Measurements from ENCODE around the gene ACSF3.

Gene ACSF3

DNA sequence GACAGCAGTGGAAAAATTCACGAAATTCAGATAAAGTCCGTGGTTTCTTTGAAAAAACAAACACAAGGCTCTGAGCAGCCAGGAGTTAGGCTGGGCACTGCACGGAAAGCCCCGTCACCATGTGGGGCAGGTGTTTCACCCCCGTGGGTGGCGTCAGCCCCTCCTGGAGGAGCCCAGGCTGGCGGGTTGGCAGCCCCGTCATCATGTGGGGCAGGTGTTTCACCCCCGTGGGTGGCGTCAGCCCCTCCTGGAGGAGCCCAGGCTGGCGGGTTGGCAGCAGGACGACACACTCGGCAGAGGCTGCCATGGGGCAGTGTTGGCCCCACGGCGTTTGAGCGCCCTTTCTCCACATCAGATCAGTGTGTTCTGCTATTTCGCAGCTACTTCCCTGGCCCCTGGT, 38.1 kb downstream of the ACSF3 start:
- DNase-seq (ENCODE audit: low read depth): no peak

- DNase-seq (ENCODE audit: low read depth): no peak
Measured at GRCh38 chr16:89132194-89133005, 38.7 kb downstream of the ACSF3 start.

DNA sequence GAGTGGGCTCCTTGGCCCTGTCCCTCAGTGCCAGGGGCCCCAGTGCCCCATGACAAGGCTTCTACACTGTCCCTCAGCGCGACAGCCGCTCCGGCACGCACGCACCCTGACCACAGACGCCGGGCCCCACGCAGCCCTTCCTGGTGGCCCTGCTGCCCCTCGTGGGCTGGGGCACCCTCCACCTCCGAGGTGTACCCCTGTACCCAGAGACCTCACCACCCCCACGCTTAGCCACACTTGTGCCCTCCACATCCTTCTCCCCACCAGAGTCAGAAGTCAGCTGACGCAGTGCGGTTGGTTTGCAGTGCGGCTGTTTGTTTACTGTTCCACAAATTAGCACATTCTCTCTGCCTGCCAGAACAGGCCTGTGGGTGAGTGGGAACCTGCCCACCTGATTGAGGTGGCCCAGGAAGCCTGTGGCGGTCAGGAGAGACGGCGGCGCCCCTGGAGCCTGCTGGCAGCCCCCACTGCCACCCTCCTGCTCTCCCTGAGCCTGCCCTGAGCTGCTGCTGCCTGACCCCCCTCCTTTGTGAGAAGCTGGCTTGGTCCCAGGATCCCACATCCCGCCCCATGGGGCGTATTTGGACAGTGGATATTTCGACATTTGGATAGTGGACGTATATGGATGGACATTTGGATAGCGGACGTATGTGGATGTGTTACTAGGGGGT, 39.9 kb downstream of the ACSF3 start:
- no peak for DNase-seq (ENCODE audit: low read depth)

DNA sequence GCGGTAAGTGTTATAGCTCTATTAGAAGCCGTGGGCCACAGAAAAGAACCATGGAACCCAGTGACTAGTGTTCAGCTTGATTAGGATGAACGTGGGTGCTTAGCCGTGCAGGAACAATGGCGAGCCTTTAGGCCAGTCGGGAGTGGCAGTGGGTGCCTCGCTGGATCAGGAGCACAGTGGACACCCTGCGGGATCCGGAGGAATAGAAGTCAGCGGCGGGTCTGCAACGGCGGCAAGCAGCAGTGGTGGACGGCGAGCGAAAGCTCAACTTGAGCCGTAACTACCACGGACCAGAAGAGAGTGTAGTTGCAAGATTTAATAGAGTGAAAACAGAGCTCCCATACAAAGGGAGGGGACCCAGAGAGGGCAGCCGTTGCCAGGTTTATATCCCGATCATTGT, 40.6 kb downstream of the ACSF3 start:
- DNase-seq (ENCODE audit: low read depth): no peak

GRCh38 chr16:89135166-89135565, 41.5 kb downstream of the ACSF3 start:
- no peak for DNase-seq (ENCODE audit: low read depth)

- no peak for DNase-seq (ENCODE audit: low read depth)
Measured at GRCh38 chr16:89135971-89136765, 42.5 kb downstream of the ACSF3 start.

GRCh38 chr16:89136931-89137330, 43.3 kb downstream of the ACSF3 start:
- DNase-seq (ENCODE audit: low read depth): no peak

DNA sequence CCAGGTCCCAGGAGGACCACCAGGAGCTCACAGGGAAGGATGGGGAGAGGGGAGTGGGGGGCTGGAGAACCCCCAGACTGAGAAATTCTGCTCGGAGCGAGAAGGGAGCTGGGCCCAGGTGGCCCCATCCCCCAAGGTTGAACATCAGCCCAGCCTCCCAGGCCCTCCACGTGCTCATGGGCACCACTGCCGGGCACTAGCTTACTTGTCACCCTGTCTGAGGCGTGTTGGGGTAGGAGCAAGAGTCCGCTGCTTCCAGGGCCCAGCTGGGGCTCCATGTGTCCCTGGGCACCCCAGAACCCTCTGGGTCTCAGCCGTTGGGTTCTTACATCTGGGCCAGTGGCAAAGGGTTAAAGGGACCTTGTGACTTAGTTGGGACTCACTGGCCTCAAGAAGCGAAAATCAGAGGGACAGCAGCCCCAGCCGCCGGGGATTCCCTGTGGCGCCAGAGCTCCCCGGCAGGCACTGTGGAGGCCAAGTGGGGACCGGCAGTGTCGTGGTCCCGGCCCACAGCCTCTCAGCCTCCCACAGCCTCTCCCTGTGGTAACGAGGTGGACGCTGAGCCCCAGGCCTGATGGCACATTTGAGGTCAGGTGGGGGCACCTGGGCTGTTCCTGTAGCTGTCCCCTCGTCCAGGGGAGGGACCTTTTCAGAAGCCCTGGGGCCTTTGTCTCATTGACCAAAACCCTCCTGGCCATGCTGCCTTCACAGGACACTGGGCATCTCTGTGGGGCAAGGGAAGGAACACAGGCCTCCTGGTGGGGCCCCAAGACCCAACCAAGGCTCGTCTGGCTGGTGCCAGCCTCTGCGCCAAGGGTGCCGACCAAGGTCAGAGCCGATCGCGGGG, 44.2 kb downstream of the ACSF3 start:
- no peak for DNase-seq (ENCODE audit: low read depth)

- DNase-seq (ENCODE audit: low read depth): no peak
Measured at GRCh38 chr16:89138513-89138795, 44.8 kb downstream of the ACSF3 start.

DNA sequence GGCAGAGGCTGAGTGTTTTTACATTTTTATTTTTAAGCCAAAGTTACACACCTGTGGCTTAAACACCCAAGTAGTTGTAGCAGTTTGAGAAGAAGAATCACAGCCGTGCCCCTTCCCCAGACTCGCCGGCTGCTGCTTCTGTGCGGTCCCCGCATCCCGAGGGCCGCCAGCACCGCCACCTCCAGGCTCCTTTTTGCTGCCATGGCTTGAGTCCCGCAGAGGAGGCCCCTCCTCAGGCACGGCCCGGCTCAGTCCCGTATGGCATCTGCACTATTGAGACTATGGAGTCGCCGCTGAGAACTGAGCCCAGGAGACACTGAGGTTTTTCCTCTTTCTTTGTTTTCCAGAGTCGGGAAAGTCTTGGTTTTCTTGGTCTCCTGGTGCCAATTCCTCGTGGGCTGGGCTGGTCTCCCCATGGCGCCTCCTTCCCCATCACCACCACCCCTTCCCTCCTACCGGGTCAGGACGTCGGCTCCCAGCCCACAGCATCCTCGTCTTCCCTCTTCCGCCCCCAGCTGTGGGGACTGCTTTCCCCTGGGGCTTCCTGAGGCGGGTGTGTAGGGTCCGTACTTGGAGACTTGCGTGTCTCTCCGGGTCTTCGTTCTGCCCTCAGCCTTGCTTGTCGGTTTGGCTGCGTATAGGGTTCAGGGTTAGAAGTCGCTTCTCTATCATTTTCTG, 45.3 kb downstream of the ACSF3 start:
- DNase-seq (ENCODE audit: low read depth): no peak

DNA sequence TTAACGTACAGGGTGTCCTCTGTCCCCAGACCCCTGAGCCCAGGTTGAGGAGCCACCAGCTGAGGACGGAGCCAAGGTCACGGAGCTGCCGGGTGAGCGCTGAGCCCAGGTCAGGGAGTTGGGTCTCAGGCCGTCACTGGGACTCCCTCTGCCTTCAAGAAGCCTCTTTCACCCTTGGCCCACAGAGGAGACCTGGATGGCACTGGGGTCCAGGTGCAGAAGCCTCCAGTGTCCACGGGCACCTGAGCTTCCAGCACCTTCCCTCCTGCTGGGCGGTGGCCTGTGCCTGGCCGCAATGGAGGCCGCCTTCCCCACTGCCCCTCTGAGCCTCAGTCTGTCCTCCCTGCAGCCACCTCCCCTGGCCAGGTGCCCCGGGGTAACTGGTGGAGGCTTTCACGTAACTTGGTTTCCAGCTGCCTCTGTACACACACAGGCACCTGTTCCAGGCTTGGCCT, 46.3 kb downstream of the ACSF3 start:
- no peak for DNase-seq (ENCODE audit: low read depth)

DNA sequence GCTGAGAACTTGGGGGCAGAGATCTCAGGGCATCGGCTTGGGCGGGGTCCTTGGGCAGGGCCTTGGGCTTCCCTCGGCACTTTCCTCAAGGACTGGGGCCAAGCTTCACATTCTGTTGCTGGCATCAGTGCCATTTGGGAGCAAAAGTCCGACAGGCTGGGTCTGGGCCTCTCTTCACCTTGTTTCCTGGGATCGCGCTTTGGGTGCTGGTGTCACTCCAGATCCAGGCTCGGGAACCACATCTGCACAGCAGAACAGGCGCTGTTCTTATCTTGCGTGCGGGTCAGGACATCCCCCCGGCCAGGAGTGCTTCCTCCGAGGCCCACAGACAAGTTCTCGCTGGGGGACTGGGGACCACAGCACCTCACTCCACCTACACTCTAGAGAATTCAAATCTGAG, 46.7 kb downstream of the ACSF3 start:
- no peak for DNase-seq (ENCODE audit: low read depth)

DNA sequence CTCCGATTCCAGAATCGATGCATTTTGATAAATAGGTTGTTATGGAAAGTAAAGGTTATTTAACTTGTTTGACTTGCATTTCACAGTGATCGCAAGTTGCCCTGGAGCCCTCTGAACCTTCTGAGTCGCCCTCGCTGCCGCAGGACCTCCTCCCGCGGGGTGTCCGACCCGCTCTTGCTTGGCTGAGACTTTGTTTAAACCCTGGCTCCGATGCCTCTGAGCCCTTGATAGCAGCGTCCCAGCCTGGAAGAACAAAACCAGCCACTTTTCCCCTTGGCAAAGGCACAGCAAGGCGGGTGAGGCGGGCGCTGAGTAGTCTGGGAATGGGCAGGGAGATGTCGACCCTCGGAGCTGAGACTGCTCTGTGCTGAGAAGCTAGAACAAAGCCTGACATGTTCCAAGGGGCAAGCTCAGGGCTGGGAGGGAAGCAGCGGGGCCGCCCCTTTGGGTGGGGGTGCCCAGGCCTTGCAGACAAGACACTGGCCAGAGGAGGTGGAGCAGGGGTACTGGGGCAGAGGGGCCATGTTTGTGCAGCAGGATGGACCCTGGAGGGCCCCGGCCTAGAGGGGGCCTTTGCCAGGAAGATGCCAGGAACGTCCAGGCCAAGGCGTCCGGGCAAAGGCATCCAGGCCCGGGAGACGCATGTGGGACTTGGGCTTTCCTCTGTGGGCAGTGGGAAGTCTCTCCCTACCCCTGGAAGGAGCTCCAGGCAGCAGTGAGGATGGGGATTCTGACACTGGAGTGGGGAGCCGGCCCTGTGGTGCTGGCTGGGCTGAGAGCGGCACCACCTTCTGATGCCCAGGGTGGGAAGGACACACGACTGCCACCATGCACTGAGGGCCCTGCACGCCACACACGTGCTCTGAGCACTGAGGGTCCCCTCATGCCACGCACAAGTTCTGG, 47.6 kb downstream of the ACSF3 start:
- no peak for DNase-seq (ENCODE audit: low read depth)

DNA sequence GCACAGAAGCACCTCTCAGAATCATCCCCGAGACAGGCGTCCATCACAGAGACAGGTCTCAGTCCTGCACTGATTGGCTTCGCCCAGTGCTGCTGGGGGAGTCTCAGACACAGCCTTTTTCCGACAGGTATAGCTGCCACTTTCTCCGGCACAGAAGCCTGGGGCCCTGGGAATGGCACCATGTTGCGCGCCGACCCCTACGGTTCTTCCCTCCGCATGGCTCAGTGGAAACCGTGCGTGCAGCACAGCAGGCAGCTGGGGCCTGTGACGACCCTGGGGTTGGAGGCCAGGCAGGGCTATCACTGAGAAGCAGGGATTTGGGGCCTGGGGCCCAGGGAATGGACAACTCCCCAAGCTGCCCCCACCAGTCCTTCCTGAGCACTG, 48.2 kb downstream of the ACSF3 start:
- no peak for DNase-seq (ENCODE audit: low read depth)

DNA sequence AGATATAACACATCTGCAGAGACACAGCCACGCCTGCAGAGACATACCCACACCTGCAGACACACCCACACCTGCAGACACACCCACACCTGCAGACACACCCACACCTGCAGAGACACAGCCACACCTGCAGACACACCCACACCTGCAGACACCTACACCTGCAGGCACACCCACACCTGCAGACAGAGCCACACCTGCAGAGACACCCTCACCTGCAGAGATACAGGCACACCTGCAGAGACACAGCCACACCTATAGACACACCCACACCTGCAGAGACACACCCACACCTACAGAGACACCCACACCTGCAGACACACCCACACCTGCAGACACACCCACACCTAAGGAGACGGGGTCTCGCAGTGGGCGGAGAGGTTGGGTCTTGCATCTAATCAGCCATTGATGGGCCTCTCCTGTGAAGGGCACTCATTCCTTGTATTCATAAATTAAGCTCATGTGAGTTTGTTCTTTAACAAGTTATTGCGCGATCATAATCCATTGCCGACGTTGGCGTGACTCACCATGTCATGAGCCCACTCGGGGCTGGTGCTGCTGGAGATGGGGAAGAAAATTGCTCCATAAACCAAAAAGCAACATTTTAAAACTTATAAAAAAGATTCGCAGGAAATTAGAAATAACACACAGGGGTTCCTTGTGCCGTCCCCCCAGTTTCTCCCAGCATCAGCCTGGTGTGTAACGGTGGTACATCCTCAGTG, 49.0 kb downstream of the ACSF3 start:
- no peak for DNase-seq (ENCODE audit: low read depth)

- no peak for DNase-seq (ENCODE audit: low read depth)
Measured at GRCh38 chr16:89143201-89143741, 49.6 kb downstream of the ACSF3 start.

GRCh38 chr16:89143911-89144675, 50.4 kb downstream of the ACSF3 start:
- DNase-seq (ENCODE audit: low read depth): no peak

DNA sequence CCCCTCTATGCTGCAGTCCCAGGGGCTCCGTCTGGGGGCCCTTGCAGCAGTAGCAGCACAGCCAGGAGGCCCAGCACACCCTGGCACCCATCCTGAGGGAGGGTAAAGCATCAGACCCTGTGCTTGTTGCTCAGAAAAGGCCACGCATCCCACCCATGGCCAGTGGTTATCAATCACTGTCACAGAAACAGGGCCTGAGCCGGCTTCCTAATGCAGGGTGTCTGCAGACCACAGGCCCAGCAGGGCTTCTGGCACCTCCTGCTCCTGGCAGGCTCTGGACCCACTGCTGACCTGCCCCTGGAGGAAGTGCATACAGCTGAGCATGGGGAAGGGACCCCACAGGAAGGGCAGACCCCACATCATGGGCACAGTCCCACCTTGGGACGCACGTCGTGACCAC, 51.0 kb downstream of the ACSF3 start:
- no peak for DNase-seq (ENCODE audit: low read depth)

Measured in non-pigmented ciliary epithelial cell (primary cell).